Activated CD8-positive, alpha-beta memory T cell treated with anti-CD3 and anti-CD28 coated beads for 4 hours (primary cell): Measurements from ENCODE around the gene PKN3.

Experiments
- DNase-seq, 2 donors: peaks; one replicate each; pipeline ENCODE4 v3.0.0-alpha.2; 2020; ENCODE audit warnings: low read depth in 2 of 2

PKN3 gene

GRCh38 chr9:128716581-128717254 lies 14.4 kb downstream of the PKN3 start:
- no peak for DNase-seq

- DNase-seq = no peak
Measured at GRCh38 chr9:128718047-128718446, 15.7 kb downstream of the PKN3 start.

- DNase-seq = no peak
Measured at GRCh38 chr9:128718475-128718874, 16.2 kb downstream of the PKN3 start.

- DNase-seq = no peak
Measured at GRCh38 chr9:128719919-128720605, 17.8 kb downstream of the PKN3 start.

- DNase-seq = no peak
Measured at GRCh38 chr9:128720841-128721486, 18.7 kb downstream of the PKN3 start.

- no peak for DNase-seq
Measured at GRCh38 chr9:128721487-128722010, 19.2 kb downstream of the PKN3 start.

- no peak for DNase-seq
Measured at GRCh38 chr9:128722380-128723351, 20.4 kb downstream of the PKN3 start.

- DNase-seq = no peak
Measured at GRCh38 chr9:128723352-128723865, 21.1 kb downstream of the PKN3 start.

- DNase-seq = peak; percentile 97 to 98
Measured at GRCh38 chr9:128723866-128724743, 21.8 kb downstream of the PKN3 start, which contains the start of gene ZDHHC12. Gene ZDHHC12 (minus strand): TSS chr9:128724127. CDS start chr9:128724093, 34 bp downstream.

- DNase-seq = no peak
Measured at GRCh38 chr9:128724744-128725211, 22.5 kb downstream of the PKN3 start.

- no peak for DNase-seq
Measured at GRCh38 chr9:128727640-128728248, 25.4 kb downstream of the PKN3 start.

GRCh38 chr9:128728298-128728697 lies 26.0 kb downstream of the PKN3 start:
- DNase-seq = no peak

GRCh38 chr9:128729302-128729701 lies 27.0 kb downstream of the PKN3 start:
- no peak for DNase-seq

GRCh38 chr9:128729766-128730517 lies 27.6 kb downstream of the PKN3 start:
- no peak for DNase-seq

GRCh38 chr9:128731093-128731492 lies 28.8 kb downstream of the PKN3 start:
- no peak for DNase-seq

GRCh38 chr9:128731691-128732090 lies 29.4 kb downstream of the PKN3 start:
- DNase-seq = no peak

- DNase-seq = no peak
Measured at GRCh38 chr9:128732576-128732975, 30.3 kb downstream of the PKN3 start.

GRCh38 chr9:128733256-128733655 lies 31.0 kb downstream of the PKN3 start:
- DNase-seq = no peak

GRCh38 chr9:128735373-128735772 lies 33.1 kb downstream of the PKN3 start:
- no peak for DNase-seq
